Colon (tissue), 2 donors: ENCODE results near the gene PARP11.

Source experiments
- FAIRE-seq: peaks from 2 replicates; lab custom pipeline; 2012; peaks lifted over from hg19 to GRCh38; lab: Jason Lieb, UNC
- donor health status: control.
- donor health status: control.

PARP11 gene

GRCh38 chr12:3770891-3771290, 102.3 kb downstream of the PARP11 start:
- FAIRE-seq, result no peak

- no peak for FAIRE-seq
Observed at GRCh38 chr12:3768911-3769447, 104.2 kb downstream of the PARP11 start.

- FAIRE-seq, result no peak
Observed at GRCh38 chr12:3761116-3761735, 112.0 kb downstream of the PARP11 start.

GRCh38 chr12:3759878-3760277, 113.3 kb downstream of the PARP11 start:
- FAIRE-seq, result no peak
